Measurements from ENCODE around the gene CD1D. TPM values are rescaled to one million over a fixed set of nuclear protein-coding genes. Genes with fewer than 3 reads are reported as not detected.

Gene CD1D
- polyA plus RNA-seq, 2 donors = 0.27 to 0.47 TPM

GRCh38 chr1:158185770-158186169 lies 5.1 kb downstream of the CD1D start:
- no peak overlapping the region for H3K27ac ChIP-seq (ENCODE audit: low read depth in 2 of 2, low read length in 1 of 2)
- H3K4me1 ChIP-seq (ENCODE audit: control insufficient read depth in 2 of 2, insufficient read depth in 2 of 2, low read length in 1 of 2) = peaks cover 5 to 6% of the 10 kb centered on the region in 2 donors
- H3K27me3 ChIP-seq (ENCODE audit: control insufficient read depth in 1 of 2, insufficient read depth in 2 of 2, low read length in 2 of 2) = peaks cover 0 to 9% of the 10 kb centered on the region in 2 donors
- H3K36me3 ChIP-seq (ENCODE audit: control insufficient read depth in 2 of 2, insufficient read depth in 2 of 2, low read length in 1 of 2) = no peaks in the 10 kb centered on the region
- no peak overlapping the region for H3K4me3 ChIP-seq (ENCODE audit: low read depth in 1 of 2, low read length in 2 of 2)
- 78 to 84% methylated on average over 3 of the region's 3 CpGs for WGBS, 2 donors
- H3K9me3 ChIP-seq (ENCODE audit: control insufficient read depth in 2 of 2, insufficient read depth in 1 of 2, low read depth in 1 of 2, low read length in 1 of 2) = no peaks in the 10 kb centered on the region

- H3K4me1 ChIP-seq (ENCODE audit: control insufficient read depth in 2 of 2, insufficient read depth in 2 of 2, low read length in 1 of 2) = peaks cover under 1 to 3% of the 10 kb centered on the region in 2 donors
- H3K27ac ChIP-seq (ENCODE audit: low read depth in 2 of 2, low read length in 1 of 2) = no peak overlapping the region
- H3K27me3 ChIP-seq (ENCODE audit: control insufficient read depth in 1 of 2, insufficient read depth in 2 of 2, low read length in 2 of 2) = peaks cover 0 to 9% of the 10 kb centered on the region in 2 donors
- H3K4me3 ChIP-seq (ENCODE audit: low read depth in 1 of 2, low read length in 2 of 2) = no peak overlapping the region
- WGBS, 2 donors = 59 to 61% methylated on average over 3 of the region's 3 CpGs
- no peaks in the 10 kb centered on the region for H3K9me3 ChIP-seq (ENCODE audit: control insufficient read depth in 2 of 2, insufficient read depth in 1 of 2, low read depth in 1 of 2, low read length in 1 of 2)
- no peaks in the 10 kb centered on the region for H3K36me3 ChIP-seq (ENCODE audit: control insufficient read depth in 2 of 2, insufficient read depth in 2 of 2, low read length in 1 of 2)
Measured at GRCh38 chr1:158186180-158186579, 5.5 kb downstream of the CD1D start.

- Histone ChIP-seq H3K27me3 (ENCODE audit: control insufficient read depth in 1 of 2, insufficient read depth in 2 of 2, low read length in 2 of 2) (peaks cover 0 to 4% of the 10 kb centered on the region in 2 donors), H3K36me3 (ENCODE audit: control insufficient read depth in 2 of 2, insufficient read depth in 2 of 2, low read length in 1 of 2) (no peaks in the 10 kb centered on the region), H3K9me3 (ENCODE audit: control insufficient read depth in 2 of 2, insufficient read depth in 1 of 2, low read depth in 1 of 2, low read length in 1 of 2) (no peaks in the 10 kb centered on the region), H3K4me3 (ENCODE audit: low read depth in 1 of 2, low read length in 2 of 2) (no peak overlapping the region), H3K4me1 (ENCODE audit: control insufficient read depth in 2 of 2, insufficient read depth in 2 of 2, low read length in 1 of 2) (no peaks in the 10 kb centered on the region), H3K27ac (ENCODE audit: low read depth in 2 of 2, low read length in 1 of 2) (no peak overlapping the region)
- 71 to 73% methylated on average over 4 of the region's 4 CpGs for WGBS, 2 donors
Measured at GRCh38 chr1:158188611-158189010, 7.9 kb downstream of the CD1D start.

- H3K4me3 ChIP-seq (ENCODE audit: low read depth in 1 of 2, low read length in 2 of 2) = no peak overlapping the region
- H3K36me3 ChIP-seq (ENCODE audit: control insufficient read depth in 2 of 2, insufficient read depth in 2 of 2, low read length in 1 of 2) = no peaks in the 10 kb centered on the region
- 70 to 75% methylated on average over 3 of the region's 3 CpGs for WGBS, 2 donors
- no peak overlapping the region for H3K27ac ChIP-seq (ENCODE audit: low read depth in 2 of 2, low read length in 1 of 2)
- H3K4me1 ChIP-seq (ENCODE audit: control insufficient read depth in 2 of 2, insufficient read depth in 2 of 2, low read length in 1 of 2) = no peaks in the 10 kb centered on the region
- H3K27me3 ChIP-seq (ENCODE audit: control insufficient read depth in 1 of 2, insufficient read depth in 2 of 2, low read length in 2 of 2) = no peaks in the 10 kb centered on the region
- no peaks in the 10 kb centered on the region for H3K9me3 ChIP-seq (ENCODE audit: control insufficient read depth in 2 of 2, insufficient read depth in 1 of 2, low read depth in 1 of 2, low read length in 1 of 2)
Measured at GRCh38 chr1:158189624-158190023, 8.9 kb downstream of the CD1D start.

- Histone ChIP-seq H3K4me3 (ENCODE audit: low read depth in 1 of 2, low read length in 2 of 2) (no peak overlapping the region), H3K9me3 (ENCODE audit: control insufficient read depth in 2 of 2, insufficient read depth in 1 of 2, low read depth in 1 of 2, low read length in 1 of 2) (no peaks in the 10 kb centered on the region), H3K27me3 (ENCODE audit: control insufficient read depth in 1 of 2, insufficient read depth in 2 of 2, low read length in 2 of 2) (no peaks in the 10 kb centered on the region), H3K4me1 (ENCODE audit: control insufficient read depth in 2 of 2, insufficient read depth in 2 of 2, low read length in 1 of 2) (no peaks in the 10 kb centered on the region), H3K36me3 (ENCODE audit: control insufficient read depth in 2 of 2, insufficient read depth in 2 of 2, low read length in 1 of 2) (no peaks in the 10 kb centered on the region), H3K27ac (ENCODE audit: low read depth in 2 of 2, low read length in 1 of 2) (no peak overlapping the region)
- WGBS, 2 donors = 49 to 56% methylated on average over 6 of the region's 6 CpGs
Measured at GRCh38 chr1:158191299-158191698, 10.6 kb downstream of the CD1D start.

GRCh38 chr1:158196461-158196860 lies 15.8 kb downstream of the CD1D start:
- H3K36me3 ChIP-seq (ENCODE audit: control insufficient read depth in 2 of 2, insufficient read depth in 2 of 2, low read length in 1 of 2) = no peaks in the 10 kb centered on the region

GRCh38 chr1:158199849-158200248 lies 19.2 kb downstream of the CD1D start:
- 36 to 40% methylated on average over 5 of the region's 5 CpGs for WGBS, 2 donors
- H3K36me3 ChIP-seq (ENCODE audit: control insufficient read depth in 2 of 2, insufficient read depth in 2 of 2, low read length in 1 of 2) = no peaks in the 10 kb centered on the region
- no peaks in the 10 kb centered on the region for H3K4me1 ChIP-seq (ENCODE audit: control insufficient read depth in 2 of 2, insufficient read depth in 2 of 2, low read length in 1 of 2)
- no peak overlapping the region for H3K4me3 ChIP-seq (ENCODE audit: low read depth in 1 of 2, low read length in 2 of 2)
- no peaks in the 10 kb centered on the region for H3K27me3 ChIP-seq (ENCODE audit: control insufficient read depth in 1 of 2, insufficient read depth in 2 of 2, low read length in 2 of 2)
- H3K27ac ChIP-seq (ENCODE audit: low read depth in 2 of 2, low read length in 1 of 2) = no peak overlapping the region
- no peaks in the 10 kb centered on the region for H3K9me3 ChIP-seq (ENCODE audit: control insufficient read depth in 2 of 2, insufficient read depth in 1 of 2, low read depth in 1 of 2, low read length in 1 of 2)

More at GRCh38 chr1:158196461-158196860, 15.8 kb downstream of the CD1D start:
- Histone ChIP-seq H3K4me1 (ENCODE audit: control insufficient read depth in 2 of 2, insufficient read depth in 2 of 2, low read length in 1 of 2) (no peaks in the 10 kb centered on the region), H3K9me3 (ENCODE audit: control insufficient read depth in 2 of 2, insufficient read depth in 1 of 2, low read depth in 1 of 2, low read length in 1 of 2) (no peaks in the 10 kb centered on the region), H3K27me3 (ENCODE audit: control insufficient read depth in 1 of 2, insufficient read depth in 2 of 2, low read length in 2 of 2) (no peaks in the 10 kb centered on the region), H3K27ac (ENCODE audit: low read depth in 2 of 2, low read length in 1 of 2) (no peak overlapping the region), H3K4me3 (ENCODE audit: low read depth in 1 of 2, low read length in 2 of 2) (no peak overlapping the region)

- no peak overlapping the region for H3K27ac ChIP-seq (ENCODE audit: low read depth in 2 of 2, low read length in 1 of 2)
- H3K4me3 ChIP-seq (ENCODE audit: low read depth in 1 of 2, low read length in 2 of 2) = no peak overlapping the region
- 76 to 83% methylated on average over 1 of the region's 1 CpG for WGBS, 2 donors
- no peaks in the 10 kb centered on the region for H3K36me3 ChIP-seq (ENCODE audit: control insufficient read depth in 2 of 2, insufficient read depth in 2 of 2, low read length in 1 of 2)
- H3K27me3 ChIP-seq (ENCODE audit: control insufficient read depth in 1 of 2, insufficient read depth in 2 of 2, low read length in 2 of 2) = no peaks in the 10 kb centered on the region
- H3K9me3 ChIP-seq (ENCODE audit: control insufficient read depth in 2 of 2, insufficient read depth in 1 of 2, low read depth in 1 of 2, low read length in 1 of 2) = no peaks in the 10 kb centered on the region
- H3K4me1 ChIP-seq (ENCODE audit: control insufficient read depth in 2 of 2, insufficient read depth in 2 of 2, low read length in 1 of 2) = no peaks in the 10 kb centered on the region
Measured at GRCh38 chr1:158200527-158200926, 19.8 kb downstream of the CD1D start.

GRCh38 chr1:158203693-158204457 lies 23.2 kb downstream of the CD1D start:
- Histone ChIP-seq H3K27ac (ENCODE audit: low read depth in 2 of 2, low read length in 1 of 2) (no peak overlapping the region), H3K4me3 (ENCODE audit: low read depth in 1 of 2, low read length in 2 of 2) (no peak overlapping the region), H3K4me1 (ENCODE audit: control insufficient read depth in 2 of 2, insufficient read depth in 2 of 2, low read length in 1 of 2) (no peaks in the 10 kb centered on the region), H3K9me3 (ENCODE audit: control insufficient read depth in 2 of 2, insufficient read depth in 1 of 2, low read depth in 1 of 2, low read length in 1 of 2) (no peaks in the 10 kb centered on the region), H3K36me3 (ENCODE audit: control insufficient read depth in 2 of 2, insufficient read depth in 2 of 2, low read length in 1 of 2) (no peaks in the 10 kb centered on the region), H3K27me3 (ENCODE audit: control insufficient read depth in 1 of 2, insufficient read depth in 2 of 2, low read length in 2 of 2) (no peaks in the 10 kb centered on the region)
- WGBS, 2 donors = 18 to 19% methylated on average over 7 of the region's 7 CpGs

- Histone ChIP-seq H3K27ac (ENCODE audit: low read depth in 2 of 2, low read length in 1 of 2) (no peak overlapping the region), H3K36me3 (ENCODE audit: control insufficient read depth in 2 of 2, insufficient read depth in 2 of 2, low read length in 1 of 2) (no peaks in the 10 kb centered on the region), H3K4me1 (ENCODE audit: control insufficient read depth in 2 of 2, insufficient read depth in 2 of 2, low read length in 1 of 2) (no peaks in the 10 kb centered on the region), H3K27me3 (ENCODE audit: control insufficient read depth in 1 of 2, insufficient read depth in 2 of 2, low read length in 2 of 2) (no peaks in the 10 kb centered on the region), H3K9me3 (ENCODE audit: control insufficient read depth in 2 of 2, insufficient read depth in 1 of 2, low read depth in 1 of 2, low read length in 1 of 2) (no peaks in the 10 kb centered on the region), H3K4me3 (ENCODE audit: low read depth in 1 of 2, low read length in 2 of 2) (no peak overlapping the region)
- 40 to 52% methylated on average over 5 of the region's 5 CpGs for WGBS, 2 donors
Measured at GRCh38 chr1:158204458-158204827, 23.7 kb downstream of the CD1D start.
